ENCODE data around the gene SH3BGRL.

DNA sequence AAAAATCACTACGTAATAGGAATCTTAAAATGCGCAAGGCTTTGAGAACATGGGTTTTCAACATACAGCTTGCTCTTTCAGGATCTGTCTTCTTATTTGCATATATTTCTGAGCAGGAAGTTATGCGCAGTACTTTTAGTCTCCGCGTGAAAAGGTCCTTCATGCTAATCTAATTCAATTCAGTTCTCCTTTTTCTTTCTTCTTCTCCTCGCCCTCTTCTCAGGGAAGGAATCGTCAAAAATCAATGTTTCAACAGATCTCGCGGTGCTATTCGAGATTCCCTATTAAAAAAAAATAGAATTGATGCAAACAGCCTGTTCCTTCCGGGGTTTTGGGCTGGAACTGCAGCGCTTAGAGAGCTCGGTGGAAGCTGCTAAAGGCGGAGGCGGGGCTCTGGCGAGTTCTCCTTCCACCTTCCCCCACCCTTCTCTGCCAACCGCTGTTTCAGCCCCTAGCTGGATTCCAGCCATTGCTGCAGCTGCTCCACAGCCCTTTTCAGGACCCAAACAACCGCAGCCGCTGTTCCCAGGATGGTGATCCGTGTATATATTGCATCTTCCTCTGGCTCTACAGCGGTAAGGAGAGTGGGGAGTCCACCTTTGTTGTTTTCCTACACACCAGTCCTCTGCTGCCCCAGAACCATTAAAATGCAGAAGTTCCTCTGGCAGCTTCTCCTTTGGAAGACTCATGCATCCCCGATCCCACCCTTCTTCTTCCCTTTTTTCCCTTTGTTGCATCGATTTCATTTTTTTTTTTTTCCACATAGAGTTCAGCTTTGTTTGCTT, at the start of gene SH3BGRL, which contains the start of gene HMGN5:
- TF ChIP-seq, protein P1, sequence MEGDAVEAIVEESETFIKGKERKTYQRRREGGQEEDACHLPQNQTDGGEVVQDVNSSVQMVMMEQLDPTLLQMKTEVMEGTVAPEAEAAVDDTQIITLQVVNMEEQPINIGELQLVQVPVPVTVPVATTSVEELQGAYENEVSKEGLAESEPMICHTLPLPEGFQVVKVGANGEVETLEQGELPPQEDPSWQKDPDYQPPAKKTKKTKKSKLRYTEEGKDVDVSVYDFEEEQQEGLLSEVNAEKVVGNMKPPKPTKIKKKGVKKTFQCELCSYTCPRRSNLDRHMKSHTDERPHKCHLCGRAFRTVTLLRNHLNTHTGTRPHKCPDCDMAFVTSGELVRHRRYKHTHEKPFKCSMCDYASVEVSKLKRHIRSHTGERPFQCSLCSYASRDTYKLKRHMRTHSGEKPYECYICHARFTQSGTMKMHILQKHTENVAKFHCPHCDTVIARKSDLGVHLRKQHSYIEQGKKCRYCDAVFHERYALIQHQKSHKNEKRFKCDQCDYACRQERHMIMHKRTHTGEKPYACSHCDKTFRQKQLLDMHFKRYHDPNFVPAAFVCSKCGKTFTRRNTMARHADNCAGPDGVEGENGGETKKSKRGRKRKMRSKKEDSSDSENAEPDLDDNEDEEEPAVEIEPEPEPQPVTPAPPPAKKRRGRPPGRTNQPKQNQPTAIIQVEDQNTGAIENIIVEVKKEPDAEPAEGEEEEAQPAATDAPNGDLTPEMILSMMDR (IDR thresholded peaks at IDR 0.05) = peak in 1 of 3 experiments; percentile 8
- TF ChIP-seq POLR2A (IDR thresholded peaks at IDR 0.05) (no peak), POLR2AphosphoS5 (IDR thresholded peaks at IDR 0.05; ENCODE audit: insufficient read depth in 1 of 2, low read depth in 1 of 2) (peak; percentile 44 to 66)

All from vagina (tissue), 2 donors.